Left kidney (tissue), 2 donors: ENCODE measurements around the gene TFCP2. TPM values are rescaled to one million over a fixed set of nuclear protein-coding genes. Genes with fewer than 3 reads are reported as not detected.
"Not testable (repeated sequence)": the region's sequence is repeated elsewhere in the genome, so short reads cannot be mapped to it uniquely, and the experiment has no call there.

Experiments
- DNase-seq: peaks from one replicate; pipeline ENCODE4 v3.0.0-alpha.2; 2013
- polyA plus RNA-seq: library from polyadenylated mRNA; unstranded; fragments of 120-200 nt; gene quantifications from one replicate; pipeline ENCODE4 v1.2.1, GENCODE V29; 2013; ENCODE audit not compliant: insufficient read length

The TFCP2 gene
- polyA plus RNA-seq, 1 donor = 62.7 TPM

DNA sequence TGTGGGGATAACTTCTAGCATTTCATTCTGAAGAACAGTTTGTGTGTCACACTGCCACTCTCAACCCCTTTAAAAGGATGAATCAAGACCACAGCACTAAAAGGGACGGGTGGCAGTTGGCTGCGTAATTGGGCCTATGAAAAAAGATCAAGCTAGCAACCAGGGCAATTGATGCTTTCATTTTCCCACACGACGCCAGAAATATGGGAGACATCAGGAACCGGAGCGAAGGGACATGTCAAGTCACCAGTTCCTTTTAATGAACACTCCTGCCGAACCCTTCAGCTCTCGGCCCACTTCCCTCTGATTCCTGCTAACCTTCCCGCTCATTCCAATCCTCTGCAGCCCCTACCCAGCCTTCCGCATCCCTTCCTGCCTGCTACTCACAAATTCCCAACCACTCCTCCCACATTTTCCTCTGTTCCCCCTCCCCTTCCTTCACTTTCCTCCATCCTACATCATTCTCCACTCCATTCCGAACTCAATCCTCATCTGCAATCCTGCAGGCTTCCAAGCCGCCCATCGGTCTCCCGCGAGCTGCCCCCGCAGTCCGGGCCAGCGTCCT lies 90.3 kb downstream of the TFCP2 start:
- DNase-seq = peak; percentile 54

- DNase-seq = no peak
Observed at GRCh38 chr12:51081421-51081820, 91.5 kb downstream of the TFCP2 start.

GRCh38 chr12:51080136-51080535 lies 92.8 kb downstream of the TFCP2 start:
- no peak for DNase-seq

DNA sequence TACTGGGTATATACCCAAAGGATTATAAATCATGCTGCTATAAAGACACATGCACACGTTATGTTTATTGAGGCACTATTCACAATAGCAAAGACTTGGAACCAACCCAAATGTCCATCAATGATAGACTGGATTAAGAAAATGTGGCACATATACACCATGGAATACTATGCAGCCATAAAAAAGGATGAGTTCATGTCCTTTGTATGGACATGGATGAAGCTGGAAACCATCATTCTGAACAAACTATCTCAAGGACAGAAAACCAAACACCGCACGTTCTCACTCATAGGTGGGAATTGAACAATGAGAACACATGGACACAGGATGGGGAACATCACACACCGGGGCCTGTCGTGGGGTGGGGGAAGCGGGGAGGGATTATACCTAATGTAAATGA lies 94.1 kb downstream of the TFCP2 start:
- not testable (repeated sequence) for DNase-seq

GRCh38 chr12:51078346-51078745 lies 94.6 kb downstream of the TFCP2 start:
- not testable (repeated sequence) for DNase-seq

DNA sequence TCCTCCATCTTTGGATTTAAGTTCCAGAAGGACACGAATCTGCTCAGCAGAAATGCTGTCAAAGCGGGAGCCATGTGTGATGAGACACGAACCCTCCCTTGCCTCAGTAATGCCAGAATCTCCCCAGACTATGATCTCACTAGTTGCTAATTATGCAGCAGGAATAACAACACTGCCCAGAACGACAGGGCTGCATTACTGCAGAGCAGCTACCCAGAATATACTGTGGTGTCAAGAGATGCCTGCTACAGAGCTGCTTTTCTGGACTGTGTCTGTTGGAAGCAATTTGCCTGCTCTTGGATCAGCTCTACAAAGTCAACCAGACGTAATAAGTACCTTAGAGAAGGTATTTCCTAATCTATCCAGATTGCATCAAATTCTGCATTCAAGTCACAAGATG lies 95.0 kb downstream of the TFCP2 start:
- DNase-seq = no peak

- DNase-seq = no peak
Observed at GRCh38 chr12:51076236-51076930, 96.6 kb downstream of the TFCP2 start.

DNA sequence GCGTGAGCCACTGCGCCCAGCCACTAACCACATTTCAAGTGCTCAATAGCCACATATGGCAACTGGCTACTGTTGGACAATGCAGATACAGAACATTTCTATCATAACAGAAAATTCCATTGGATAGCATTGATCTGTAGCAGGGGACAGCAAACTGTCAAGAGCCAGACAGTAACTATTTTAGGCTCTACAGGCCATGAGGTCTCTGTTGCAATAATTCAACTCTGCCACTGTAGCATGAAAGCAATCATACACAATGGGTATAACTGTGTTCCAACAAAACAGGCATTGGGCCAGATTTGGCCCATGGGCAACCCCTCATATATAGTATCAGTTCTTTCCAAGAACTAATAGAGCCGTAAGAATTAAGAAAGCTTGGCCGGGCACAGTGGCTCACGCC lies 97.5 kb downstream of the TFCP2 start:
- no peak for DNase-seq

DNA sequence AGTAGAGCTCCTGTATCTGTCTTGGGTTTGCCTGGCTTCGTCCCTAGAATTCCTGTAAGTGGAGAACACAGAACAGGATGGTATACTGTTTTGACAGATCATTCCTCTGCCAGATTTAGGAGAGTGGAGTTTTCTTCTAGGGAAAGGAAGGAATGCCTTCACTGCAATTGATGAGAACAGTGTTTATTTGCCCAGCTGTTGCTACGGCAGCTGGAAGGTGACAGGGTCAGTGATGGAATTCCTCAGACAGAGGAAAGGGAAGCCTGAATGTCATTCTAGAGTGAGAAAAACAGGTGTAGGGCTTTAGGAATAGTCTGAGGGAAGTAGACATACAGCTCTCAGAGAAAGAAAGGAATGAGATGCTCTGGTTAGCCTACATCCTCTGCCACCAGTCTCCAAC lies 101.3 kb downstream of the TFCP2 start:
- no peak for DNase-seq

DNA sequence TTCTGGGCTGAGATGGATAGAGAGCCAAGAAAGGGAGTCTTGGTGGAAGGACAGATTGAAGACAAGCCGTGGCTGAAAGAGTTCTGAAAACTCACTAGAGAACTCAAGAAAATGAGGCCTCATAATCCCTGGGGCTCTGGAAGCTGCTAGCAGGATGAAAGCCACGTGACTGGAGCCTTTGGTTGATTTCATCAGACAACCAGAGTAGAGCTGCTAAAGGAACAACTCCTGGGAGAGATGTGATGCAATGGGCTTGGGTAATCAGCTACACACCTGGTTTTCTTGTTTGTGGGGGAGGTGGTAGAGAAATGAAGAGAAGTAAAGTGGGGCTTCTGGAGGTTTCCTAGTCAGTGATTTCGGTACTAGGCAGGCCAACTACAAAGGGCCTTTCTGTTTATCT lies 102.9 kb downstream of the TFCP2 start:
- DNase-seq = no peak

DNA sequence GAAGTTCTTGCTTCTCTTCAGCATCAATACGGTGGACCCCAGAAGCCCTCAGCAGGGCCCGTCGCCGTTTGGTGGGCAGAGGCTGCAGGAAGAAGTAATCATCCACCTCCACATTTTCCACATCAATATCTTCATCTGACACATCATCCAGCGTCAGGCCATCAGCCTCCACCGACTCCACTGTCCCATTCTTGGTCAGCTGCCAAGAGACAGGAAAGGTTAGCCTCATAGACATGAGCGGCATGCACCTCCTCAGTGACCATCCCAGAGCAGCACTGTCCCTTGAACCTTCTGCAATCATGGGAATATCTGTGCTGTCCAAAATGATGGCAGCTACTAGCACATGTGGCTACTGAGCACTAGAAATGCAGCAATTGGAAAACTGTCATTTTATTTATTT lies 105.2 kb downstream of the TFCP2 start:
- no peak for DNase-seq

DNA sequence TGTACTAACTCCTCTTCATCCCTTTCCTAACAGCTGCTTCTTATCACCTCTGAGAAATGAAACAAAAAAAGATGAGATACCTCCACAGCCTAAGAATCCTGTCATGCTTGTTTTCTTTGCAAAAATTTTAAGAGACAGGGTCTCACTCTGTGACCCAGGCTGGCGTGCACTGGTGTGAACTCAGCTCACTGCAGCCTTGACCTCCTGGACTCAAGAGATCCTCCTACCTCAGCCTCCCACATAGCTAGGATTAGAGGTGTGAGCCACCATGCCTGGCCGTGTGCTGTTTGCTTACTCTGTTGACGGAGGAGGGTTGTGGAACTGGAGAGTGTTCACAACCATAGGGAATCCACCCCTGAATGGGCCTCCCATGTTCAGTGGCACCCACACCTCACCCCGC lies 105.7 kb downstream of the TFCP2 start:
- no peak for DNase-seq

DNA sequence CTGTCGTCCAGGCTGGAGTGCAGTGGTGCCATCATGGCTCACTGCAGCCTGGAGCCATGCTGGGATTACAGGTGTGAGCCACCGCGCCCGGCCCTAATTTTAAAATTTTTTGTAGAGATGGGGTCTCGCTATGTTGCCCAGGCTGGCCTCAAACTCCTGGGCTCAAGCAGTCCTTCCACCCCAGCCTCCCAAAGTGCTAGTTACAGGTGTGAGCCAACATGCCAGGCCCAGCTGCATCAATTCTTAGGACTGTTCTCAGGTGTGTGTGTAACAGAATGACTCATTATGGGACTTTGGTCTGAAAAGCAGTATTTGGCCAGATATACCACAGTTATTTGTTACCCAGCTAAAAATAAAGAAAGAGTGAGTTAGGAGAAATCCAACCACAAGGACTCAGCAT lies 107.4 kb downstream of the TFCP2 start:
- DNase-seq = no peak

DNA sequence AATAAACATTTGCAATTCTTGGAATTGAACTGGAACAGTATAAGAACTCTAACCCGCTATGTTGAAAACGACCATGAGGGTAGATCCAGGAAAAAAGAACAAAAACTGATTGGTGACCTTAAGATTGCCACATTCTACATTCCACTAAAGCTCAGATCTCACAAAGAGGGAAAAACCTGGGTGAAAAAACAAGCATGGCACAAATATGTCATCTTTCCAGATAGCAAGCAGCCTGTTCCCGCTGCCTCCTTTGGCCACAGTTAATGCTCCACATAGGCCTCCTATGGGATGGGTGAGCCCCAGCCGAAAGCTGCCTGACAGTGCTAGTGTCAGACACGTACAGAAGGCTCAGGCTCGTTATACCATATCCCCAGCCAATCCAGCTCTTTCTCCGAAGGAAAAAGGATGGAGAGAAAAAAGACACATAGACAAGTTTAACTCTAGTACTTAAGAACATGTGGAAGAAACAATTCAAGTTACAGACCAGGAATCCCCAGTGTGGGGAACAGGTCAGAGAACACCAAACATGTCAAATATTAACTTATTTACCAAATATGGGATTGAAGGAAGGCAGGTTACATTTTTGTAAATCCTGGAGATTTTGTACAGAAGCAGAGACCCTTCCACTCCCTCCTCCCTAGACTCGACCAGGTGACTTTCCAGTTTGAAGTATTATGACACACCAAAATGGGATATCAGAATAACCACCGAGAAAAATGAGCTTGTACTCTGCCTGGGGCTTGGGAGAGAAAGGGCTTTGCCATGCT lies 110.1 kb downstream of the TFCP2 start:
- DNase-seq = no peak

DNA sequence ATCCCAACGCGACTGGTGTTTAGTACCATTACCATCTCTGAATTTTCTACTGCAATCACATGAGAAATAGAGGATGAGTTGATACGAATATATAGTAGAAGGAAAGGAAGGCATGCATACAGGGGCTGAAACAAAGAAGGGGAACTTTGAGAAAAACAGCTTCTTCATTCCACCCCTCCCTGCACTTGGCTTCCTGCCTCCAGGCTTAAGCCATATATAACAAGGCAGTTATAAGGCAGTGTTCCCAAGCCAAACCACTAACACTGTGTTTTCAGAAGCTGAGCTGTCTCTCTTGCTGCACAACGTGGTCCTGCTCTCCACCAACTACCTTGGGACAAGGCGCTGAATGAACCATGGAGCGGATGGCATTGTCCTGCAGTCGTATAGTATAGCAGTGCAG lies 113.8 kb downstream of the TFCP2 start:
- no peak for DNase-seq

- DNase-seq = no peak
Observed at GRCh38 chr12:51056242-51056641, 116.7 kb downstream of the TFCP2 start.

DNA sequence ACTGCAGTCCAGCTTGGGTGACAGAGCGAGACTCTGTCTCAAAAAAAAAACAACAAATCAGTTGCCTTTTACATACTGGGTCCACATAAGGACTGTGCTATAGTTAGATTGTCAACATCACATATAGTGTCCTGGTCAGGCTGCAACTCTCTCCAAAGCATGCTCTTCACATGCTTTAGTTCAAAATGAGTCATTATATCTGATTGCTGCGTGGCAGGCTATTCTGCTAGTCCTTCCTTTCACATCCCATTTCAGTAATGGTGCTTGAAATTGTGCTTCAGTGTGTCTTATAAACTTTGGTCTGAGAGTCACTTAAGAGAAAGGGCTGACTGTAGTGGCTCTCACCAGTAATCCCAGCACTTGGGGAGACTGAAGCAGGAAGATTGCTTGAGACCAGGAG lies 117.9 kb downstream of the TFCP2 start:
- DNase-seq = no peak

- DNase-seq = peak; percentile 46
Observed at GRCh38 chr12:51051787-51052186, 121.1 kb downstream of the TFCP2 start.

DNA sequence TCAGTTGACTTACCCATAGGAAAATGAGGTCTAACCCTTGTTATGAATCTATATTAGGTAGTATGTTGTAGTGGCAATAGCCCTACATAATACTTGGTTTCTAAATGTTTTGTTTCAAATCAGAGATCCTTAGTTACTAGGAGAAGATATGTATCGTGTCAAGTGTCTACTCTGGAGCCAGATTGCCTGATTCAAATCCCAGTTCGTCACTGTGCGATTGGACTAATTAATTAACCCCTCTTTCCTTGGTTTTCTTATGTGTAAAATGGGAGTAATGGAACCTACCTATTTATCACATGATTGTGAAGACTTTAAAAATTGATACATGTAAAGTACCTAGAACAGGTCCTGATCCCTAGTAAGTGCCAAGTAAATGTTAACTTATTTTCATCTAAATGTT lies 123.4 kb downstream of the TFCP2 start:
- no peak for DNase-seq

DNA sequence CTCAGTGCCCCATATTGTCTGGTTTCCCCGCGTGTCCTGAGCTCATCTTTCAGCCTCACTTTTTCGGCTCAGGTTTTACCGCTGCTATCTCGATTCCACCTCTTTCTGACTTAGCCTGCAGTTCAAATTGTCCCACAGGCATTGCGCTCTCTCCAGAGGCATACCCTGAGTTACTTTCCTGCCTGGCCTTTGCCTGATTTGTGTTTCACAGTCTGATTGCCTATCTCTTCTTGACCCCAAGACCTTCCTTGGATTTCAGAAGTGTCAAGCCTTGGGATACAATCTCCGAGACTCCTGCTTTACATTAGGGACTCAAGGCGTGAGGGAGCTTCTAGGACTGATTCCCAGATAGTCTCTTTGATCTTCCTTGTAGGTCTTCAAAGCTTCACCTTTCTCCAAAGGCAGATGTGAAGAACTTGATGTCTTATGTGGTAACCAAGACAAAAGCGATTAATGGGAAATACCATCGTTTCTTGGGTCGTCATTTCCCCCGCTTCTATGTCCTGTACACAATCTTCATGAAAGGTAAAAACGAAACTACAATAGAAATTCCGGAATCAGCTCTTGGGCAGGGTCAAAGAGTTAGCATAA lies 124.2 kb downstream of the TFCP2 start:
- no peak for DNase-seq

DNA sequence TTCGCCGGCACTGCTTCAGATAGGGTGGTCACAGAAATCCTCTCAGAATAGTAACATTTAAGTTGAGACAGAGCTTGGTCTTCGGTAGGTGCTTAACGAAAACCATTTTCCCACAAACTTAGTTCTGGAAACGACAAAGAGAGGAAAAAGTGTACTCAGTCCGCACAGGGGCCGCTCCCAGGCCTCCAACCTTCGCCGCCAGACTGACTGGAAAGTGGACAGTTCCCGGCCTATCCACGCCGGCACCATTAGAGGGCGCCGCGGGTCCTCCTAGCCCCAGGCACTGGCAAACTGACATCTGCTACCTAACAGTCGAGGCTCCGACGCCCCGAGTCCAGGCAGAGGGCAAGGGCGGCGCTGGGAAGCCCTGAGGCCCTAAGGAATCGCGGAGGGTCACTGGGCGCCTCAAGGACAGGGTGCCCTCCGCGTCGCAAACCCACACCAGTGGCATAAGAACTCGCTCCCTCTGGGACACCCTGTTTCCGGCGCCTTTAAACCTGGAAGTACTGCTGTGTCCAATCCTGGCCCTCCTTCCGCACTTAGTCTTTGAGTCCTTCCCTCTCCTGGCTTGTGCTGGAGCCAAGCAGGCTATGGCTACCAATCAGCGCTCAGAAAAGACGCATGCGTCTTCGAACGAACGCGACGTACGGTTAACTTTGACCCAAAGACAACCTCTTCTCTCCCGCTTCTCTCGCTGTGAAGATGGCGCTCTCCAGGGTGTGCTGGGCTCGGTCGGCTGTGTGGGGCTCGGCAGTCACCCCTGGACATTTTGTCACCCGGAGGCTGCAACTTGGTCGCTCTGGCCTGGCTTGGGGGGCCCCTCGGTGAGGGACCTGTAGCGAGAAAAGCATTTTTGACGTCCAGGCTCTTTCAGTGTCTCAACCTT lies 125.0 kb downstream of the TFCP2 start, which contains the start of gene LETMD1:
LETMD1 (plus strand) TSS at position 673 of the 886 bp plus-strand sequence; CDS start at position 703, 30 bp downstream.
- peak; percentile 97 for DNase-seq
